DMS 273 treated with DMSO at 0.1 percent for 48 hours (cell line): ENCODE measurements around the gene PKD2L2.
"Not testable (repeated sequence)": the region's sequence is repeated elsewhere in the genome, so short reads cannot be mapped to it uniquely, and the experiment has no call there.

Source experiments
- DNase-seq: peaks from one replicate; lab custom pipeline; 2025; lab: John Stamatoyannopoulos, UW

PKD2L2 gene

GRCh38 chr5:137957948-137958347 is 68.7 kb downstream of the PKD2L2 start:
- no peak for DNase-seq

- no peak for DNase-seq
Measured at GRCh38 chr5:137959488-137959887, 70.2 kb downstream of the PKD2L2 start.

- DNase-seq: no peak
Measured at GRCh38 chr5:137960141-137960540, 70.9 kb downstream of the PKD2L2 start.

- no peak for DNase-seq
Measured at GRCh38 chr5:137960819-137961218, 71.6 kb downstream of the PKD2L2 start.

GRCh38 chr5:137970384-137970783 is 81.1 kb downstream of the PKD2L2 start:
- not testable (repeated sequence) for DNase-seq

- no peak for DNase-seq
Measured at GRCh38 chr5:137975208-137975607, 86.0 kb downstream of the PKD2L2 start.

GRCh38 chr5:137989419-137989818 is 100.2 kb downstream of the PKD2L2 start:
- no peak for DNase-seq
